H1 (cell line): ENCODE measurements around the gene CHD9. TPM values are rescaled to one million over a fixed set of nuclear protein-coding genes. Genes with fewer than 3 reads are reported as not detected.

Experiments
- HDAC2 ChIP-seq, 2 experiments: fragments of 300-600 bp in 1 of 2; sonication (generic) in 1 of 2; IDR thresholded peaks; 2 replicates each; pipeline ENCODE4 v1.6.1; 2011 to 2012; ENCODE audit warnings: low read depth in 2 of 2, low read length in 2 of 2, mild to moderate bottlenecking in 2 of 2, moderate library complexity in 2 of 2, borderline replicate concordance in 1 of 2, inconsistent platforms in 1 of 2
- RFX5 ChIP-seq: IDR thresholded peaks from 2 replicates; pipeline ENCODE4 v1.6.1; 2011; ENCODE audit warnings: low read depth, low read length, improper control_type of control experiment, borderline replicate concordance
- SIRT6 ChIP-seq: IDR thresholded peaks from one replicate; pipeline ENCODE4 v1.7.1; 2012; ENCODE audit warnings: low read length, inconsistent platforms
- SUZ12 ChIP-seq: fragments of 200-600 bp; sonication (generic); IDR thresholded peaks from 2 replicates; pipeline ENCODE4 v1.6.1; 2012; ENCODE audit warnings: mild to moderate bottlenecking, inconsistent platforms, low read length, moderate library complexity, mixed read lengths
- polyA plus RNA-seq, 7 experiments: library from polyadenylated mRNA; depleted of rRNA in 3 of 7; stranded (reverse) in 5 of 7; unstranded in 2 of 7; fragments of >200 nt in 5 of 7; fragments of 200-250 nt in 2 of 7; gene quantifications; 1 replicate in 5 of 7; 2 replicates in 1 of 7; 4 replicates in 1 of 7; pipeline versions ENCODE4 v1.2.1 to v1.2.3, GENCODE V29; 2011 to 2013; ENCODE audit warnings: missing spikeins in 2 of 7, mixed read lengths in 2 of 7
- total RNA-seq: library from RNA; stranded (reverse); fragmentation: NEBNext Ultra II Directional; extraction: Animal tissue kit (Norgen Biotek cat#: 25700); gene quantifications from 2 replicates; pipeline ENCODE4 v1.2.1, GENCODE V29; 2021

Gene CHD9
- total and polyA plus RNA-seq, 2 of the 8 experiments (the other 6 are each of a cell fraction or from before 2014, with no cell fraction given), result 9.9 to 32.4 TPM

- no peak for TF ChIP-seq HDAC2 (IDR thresholded peaks at IDR 0.05; ENCODE audit: borderline replicate concordance in 1 of 2, low read depth in 2 of 2, low read length in 2 of 2)
- no peak for TF ChIP-seq RFX5
- no peak for TF ChIP-seq SIRT6
- no peak for TF ChIP-seq SUZ12
Measured at GRCh38 chr16:53068423-53068833, 13.6 kb downstream of the CHD9 start (continued).
